Right lobe of liver (tissue), 4 donors: Measurements from ENCODE around the gene LPO.

Source experiments
- POLR2A ChIP-seq: fragments of 450-650 bp; IDR thresholded peaks from one replicate; pipeline ENCODE4 v1.6.1; 2017; ENCODE audit warnings: antibody characterized with exemption, mild to moderate bottlenecking
- TF ChIP-seq, protein P1 (sequence below), 4 donors: fragments of 200-600 bp in 3 of 4; fragments of 450-650 bp in 1 of 4; IDR thresholded peaks; one replicate each; pipeline versions ENCODE4 v1.5.1 to v1.8.0; 2016 to 2022; ENCODE audit warnings: antibody characterized with exemption in 4 of 4, mild to moderate bottlenecking in 2 of 4
- donor health status: DM: no; HTN: no; CAD: no.
- donor health status: DM: no; HTN: no; CAD: no.
- donor health status: DM: no; HTN: yes; CAD: no.

DNA sequence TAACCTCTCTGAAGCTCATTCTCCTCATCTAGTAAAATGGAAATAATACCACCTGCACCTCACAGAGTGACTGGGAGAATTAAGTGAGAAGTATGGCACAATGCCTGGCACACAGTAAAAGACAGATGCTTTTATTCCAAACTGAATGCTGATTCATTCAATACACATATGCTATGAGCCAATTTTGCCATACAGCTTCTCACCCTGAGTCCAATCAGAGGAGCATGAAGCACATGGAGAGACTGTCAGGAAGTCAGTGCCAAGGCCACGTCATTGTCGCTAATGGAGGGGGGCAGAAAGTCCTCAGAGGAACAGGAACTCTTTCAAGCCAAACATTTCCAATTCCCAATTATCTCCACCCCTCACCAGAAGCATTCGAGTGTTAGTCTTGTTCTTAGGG, 30.9 kb upstream of the LPO start:
- TF ChIP-seq, protein P1, sequence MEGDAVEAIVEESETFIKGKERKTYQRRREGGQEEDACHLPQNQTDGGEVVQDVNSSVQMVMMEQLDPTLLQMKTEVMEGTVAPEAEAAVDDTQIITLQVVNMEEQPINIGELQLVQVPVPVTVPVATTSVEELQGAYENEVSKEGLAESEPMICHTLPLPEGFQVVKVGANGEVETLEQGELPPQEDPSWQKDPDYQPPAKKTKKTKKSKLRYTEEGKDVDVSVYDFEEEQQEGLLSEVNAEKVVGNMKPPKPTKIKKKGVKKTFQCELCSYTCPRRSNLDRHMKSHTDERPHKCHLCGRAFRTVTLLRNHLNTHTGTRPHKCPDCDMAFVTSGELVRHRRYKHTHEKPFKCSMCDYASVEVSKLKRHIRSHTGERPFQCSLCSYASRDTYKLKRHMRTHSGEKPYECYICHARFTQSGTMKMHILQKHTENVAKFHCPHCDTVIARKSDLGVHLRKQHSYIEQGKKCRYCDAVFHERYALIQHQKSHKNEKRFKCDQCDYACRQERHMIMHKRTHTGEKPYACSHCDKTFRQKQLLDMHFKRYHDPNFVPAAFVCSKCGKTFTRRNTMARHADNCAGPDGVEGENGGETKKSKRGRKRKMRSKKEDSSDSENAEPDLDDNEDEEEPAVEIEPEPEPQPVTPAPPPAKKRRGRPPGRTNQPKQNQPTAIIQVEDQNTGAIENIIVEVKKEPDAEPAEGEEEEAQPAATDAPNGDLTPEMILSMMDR (IDR thresholded peaks at IDR 0.05) = no peak
- no peak for TF ChIP-seq POLR2A
